Stimulated activated CD4-positive, alpha-beta T cell treated with anti-CD3 and anti-CD28 coated beads, Interleukin-1b, Interleukin-23, amount 100 ng/mL, for 24 hours (primary cell): ENCODE data around the gene SLC66A1.

ENCODE experiments used
- DNase-seq, 4 experiments: peaks; one replicate each; pipeline ENCODE4 v3.0.0-alpha.2; 2020; ENCODE audit warnings: low read depth in 4 of 4, low spot score in 1 of 4

SLC66A1 gene

DNA sequence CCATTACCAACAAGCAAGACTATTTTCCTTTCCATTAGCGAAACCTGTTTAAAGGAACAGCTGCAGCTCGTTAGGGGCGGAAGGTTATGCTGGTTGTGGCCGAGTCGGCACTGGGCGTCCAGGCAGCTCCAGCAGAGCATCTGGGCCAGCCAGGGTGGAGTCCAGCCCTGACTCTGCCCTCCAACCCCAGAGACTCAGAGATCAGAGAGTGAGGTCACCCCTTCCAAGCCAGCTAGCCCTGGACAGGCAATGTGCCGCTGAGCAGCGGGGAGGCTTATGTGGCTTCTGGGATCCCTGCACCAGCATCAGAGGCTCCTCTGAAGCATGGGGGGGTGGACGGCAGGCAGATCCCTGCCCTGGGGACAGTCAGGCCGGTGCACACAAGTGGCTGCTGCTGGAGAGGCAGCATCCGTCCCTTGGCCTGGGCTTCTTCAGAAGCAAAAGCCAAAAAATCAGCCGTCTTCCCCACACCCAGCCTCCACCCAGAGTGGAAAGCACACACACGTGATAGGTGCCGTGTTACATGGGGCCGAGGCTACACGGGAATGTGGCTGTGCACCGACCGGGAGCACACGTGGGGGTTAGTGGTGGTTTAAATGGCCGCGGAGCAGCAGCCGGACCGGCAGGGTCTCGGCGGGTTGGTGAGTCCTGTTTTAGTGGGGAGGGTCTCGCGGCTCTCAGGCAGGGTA is 30.1 kb downstream of the SLC66A1 start:
- DNase-seq = no peak

DNA sequence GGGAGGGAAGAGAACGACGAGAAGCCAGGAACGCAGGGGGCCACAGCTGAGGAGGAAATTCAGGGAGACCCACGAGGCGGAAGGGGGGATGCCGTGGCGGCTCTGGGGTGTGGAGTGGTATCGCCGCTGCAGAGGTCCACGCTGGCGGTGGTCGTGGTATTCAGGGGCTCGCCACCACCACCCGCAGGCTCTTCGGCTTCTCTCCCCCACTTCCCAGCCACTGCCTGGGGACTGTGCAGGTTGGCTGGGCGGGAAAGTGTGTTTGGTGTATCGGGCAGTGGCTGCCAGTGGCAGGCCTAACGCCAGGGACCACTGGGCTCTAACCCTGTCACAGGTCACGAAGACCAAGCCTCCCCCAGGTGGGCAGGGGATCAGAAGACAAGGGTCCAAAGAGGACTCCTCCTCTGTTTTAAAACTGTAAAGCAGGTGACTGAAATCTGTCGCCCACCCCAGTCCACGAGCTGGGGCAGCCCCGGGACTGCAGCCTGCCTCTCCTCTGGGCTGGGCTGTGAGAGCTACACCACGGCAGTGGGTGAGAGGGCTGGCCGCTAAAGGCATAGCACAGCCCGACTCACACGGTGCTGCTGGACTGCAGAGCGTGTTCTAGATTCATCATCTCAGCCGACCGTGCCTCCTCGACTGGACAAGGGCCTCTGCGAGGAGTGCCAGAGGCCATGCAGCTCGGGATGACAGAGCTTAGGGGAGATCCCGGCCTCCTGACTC is 30.9 kb downstream of the SLC66A1 start:
- no peak for DNase-seq

DNA sequence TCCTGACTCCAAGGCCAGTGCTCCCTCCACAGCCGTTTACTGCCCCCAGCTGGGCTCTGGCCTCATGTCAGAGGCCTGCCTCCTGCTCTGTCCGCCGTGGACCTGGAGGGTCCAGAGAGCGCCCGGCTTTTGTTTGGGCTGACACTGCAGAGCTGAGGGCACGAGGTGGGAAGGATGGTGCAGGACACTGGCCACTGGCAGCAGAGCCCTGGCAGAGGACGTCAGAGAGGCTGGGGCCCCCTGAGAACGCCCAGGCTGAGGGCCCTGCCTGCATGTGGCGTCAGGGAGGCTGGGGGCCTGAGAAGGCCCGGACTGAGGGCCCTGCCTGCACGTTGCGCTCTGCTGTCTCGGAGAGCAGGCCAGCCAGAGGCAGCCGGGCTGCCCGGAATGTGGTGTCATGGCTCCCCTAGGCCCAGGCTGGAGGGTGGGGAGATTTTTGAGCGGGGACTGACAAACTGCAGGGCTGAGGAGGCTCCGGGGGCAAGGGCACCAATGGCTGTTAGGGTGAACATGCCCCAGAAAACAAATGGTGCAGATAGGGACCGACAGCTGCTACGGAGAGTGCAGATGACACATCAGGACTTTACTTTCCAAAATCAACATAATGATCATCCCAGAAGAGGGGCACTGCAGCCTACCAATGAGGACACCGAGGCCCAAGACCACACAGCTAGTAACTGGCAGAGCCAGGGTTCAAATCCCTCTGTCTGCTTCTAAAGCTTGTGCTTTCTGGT is 31.7 kb downstream of the SLC66A1 start:
- no peak for DNase-seq

DNA sequence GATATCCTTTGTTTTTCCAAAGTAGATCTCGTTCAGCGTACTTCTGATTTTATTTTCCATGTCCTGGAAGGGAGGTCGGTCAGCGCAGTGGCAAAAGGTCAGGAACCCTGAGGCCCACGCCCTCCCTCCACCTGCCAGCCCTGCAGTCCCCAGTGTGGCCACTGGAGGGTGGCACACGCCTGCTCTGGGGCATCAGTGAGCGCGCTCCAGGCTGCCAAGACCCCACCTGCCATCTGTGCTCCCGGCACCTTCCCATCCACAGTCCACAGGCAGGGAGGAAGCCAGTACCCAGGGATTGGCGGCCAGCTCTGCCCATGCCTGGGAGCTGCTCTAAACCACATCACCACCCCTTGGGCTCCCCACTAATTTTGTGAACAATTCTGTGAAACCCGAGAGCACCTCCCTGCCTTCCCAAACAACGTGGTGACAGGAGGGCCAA is 32.3 kb downstream of the SLC66A1 start:
- peak in 2 of 4 experiments; percentile 14 to 25 for DNase-seq

DNA sequence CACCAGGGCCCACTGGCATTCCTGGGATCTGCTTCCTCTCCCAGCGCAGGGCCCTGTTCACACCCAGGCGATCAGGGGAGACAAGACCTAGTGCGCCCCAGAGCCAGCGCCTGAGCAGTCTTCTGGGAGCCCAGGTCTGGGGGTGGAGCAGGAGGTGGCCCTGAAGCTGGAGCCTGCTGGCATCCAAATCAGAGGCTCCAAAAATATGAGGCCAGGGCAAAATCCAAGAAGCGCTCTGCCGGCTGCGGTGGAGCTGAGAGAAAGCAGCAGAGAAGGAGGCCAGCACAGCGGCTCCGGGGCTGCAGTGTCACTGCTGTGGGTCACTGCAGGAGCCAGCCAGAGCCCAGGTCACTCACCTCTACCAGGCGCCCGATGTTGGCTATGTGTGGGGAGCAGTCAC is 32.7 kb downstream of the SLC66A1 start:
- DNase-seq = no peak

DNA sequence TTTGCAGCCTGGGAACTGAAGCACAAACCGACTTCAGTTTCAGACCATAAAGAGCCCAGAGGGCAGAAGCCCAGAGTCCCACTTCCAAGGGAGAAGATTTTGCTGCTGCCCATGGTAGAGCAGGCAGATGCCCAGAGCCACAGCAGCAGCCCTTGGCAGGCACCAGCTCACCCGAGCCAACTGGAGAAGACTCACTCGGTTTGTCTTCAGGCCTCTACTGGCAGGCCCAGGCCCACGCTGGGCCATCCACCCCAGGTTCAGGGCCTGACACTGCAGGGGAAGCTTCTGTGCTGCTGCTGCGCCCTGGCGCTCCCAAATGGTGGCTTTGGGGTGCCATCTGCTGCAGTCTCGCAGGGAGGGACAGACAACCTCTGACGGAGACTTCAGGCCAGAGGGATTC is 33.3 kb downstream of the SLC66A1 start:
- DNase-seq = no peak

DNA sequence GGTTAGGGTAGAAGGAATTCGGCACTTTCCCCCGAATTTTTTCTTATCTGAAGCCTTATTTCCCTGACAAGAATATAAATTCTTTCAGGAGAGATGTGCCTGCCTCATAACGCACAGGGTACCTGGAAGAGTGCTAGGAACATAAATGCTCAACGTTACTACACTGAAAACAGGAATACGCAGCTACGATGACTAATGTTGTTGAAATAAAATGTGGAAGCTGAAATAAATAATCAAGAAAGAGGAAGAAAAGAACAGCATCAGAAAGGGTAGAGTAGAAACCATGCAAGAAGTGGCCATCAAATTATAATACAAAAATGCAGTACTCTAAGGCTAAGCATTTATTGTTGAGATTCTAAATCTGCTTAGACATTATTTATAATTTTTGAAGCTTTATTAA is 33.9 kb downstream of the SLC66A1 start:
- no peak for DNase-seq

DNA sequence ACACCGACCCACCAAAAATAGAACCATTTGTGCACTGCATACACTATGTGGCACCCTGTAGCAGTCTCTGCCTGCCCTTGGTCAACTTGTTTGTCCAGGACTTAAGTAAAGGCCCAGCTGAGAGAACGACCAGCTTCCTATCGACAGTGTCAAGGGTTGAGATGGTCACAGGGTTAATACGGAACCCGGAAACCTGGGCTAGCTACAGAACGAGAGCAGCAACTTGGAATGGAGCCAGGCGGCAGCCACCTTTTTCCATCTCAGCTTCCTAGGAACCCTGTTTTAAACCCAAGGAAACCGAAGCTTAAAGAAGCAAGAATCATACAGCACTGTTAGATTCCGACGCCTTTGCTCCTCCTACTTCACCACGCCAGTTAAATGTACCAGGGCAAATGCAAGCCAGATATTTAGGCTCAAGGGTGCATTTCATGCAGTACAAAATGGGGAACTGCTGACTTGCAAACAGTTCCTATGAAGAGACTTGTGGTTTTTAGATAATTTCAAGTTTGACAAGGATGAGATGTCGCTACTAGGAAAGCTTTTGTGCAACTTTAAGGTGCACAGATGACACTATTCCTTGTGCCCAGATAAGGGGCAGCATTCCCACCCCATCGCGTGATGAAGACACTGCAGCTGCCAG is 35.5 kb downstream of the SLC66A1 start:
- no peak for DNase-seq

DNA sequence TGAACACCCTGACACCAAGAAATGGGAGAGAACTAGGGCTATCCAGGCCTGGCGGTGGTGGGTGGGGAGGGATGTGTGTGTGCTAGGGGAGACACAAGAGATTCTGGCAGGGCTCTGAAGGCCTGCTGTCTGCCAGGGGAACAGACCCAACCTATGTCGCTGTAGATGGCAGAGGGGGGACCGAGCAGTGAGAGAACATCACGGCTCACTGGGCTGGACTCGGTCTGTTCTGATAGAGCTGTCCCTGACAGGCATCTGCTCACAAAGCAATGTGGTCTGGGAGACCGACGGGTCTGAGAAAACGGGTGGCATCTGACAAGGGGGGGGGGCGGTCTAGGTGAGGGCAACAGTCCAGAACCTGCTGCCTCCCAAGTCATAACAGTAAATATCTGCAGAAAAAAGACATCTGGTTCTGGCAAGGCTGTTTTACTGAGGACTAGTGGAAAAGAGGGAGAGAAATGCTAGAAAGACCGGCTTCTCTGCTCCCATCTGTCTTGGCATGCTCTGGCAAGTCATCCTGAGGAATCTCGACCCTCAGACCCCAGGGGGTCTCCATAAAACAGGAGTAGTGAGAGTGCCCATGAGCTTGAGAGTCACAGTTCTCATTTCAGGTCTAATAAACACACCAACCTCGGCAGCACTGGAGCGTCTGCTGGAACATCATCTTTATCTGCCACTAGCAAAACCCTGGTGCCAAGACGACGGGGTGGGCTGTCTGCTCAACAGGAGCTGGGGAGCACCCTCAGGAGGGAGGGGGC is 36.5 kb downstream of the SLC66A1 start:
- DNase-seq = no peak

DNA sequence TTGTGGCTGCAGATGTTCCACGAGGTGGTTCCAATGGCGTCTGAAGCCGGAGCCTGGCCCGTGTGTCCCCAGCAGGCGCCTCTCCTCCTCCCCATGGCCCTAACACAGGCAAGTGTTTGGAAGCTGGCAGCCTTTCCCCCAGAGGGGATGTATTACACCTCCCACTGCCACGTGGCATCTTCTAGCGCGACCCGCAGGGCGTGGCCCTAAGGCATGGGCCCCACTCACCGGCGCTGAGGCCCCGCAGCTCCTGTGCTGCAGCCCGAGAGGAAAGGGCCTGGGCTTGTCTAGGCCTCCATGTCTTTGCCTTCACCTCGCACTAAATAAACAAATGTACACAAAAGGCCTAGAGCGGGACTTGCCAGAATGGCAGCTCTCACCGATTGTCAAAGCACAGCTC is 37.9 kb downstream of the SLC66A1 start:
- DNase-seq = no peak

DNA sequence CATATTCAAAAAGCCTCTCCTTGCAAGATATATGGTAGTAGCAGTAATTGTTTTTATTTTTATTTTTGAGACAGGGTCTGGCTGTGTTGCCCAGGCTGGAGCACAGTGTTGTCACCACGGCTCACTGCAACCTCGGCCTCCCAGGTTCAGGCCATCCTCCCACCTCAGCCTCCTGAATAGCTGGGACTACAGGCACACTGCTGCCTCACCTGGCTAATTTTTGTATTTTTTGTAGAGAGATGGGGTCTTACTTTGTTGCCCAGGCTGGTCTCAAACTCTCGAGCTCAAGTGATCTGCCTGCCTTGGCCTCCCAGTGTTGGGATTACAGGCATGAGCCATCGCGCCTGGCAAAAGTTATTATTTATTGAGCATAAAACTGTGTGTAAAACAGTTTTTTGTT is 38.4 kb downstream of the SLC66A1 start:
- no peak for DNase-seq

DNA sequence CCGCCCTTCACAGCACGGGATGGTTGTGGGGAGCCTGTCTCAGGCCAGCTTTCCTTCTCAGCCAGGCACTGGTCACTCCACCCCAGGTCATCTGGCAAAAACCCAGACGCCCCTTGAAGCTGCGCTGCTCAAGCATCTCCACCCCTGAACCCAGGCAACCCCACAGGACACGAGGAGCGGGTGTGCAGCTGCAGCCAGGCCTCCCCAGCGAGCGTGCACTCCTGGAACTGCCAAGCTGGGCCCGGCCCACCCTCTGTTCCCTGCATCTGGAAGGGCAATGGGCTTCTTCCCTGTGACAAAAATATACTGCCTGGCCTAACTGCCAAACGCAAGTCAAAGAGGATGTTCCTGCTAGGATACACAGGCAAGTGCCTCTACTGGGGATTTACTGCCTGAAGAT is 39.7 kb downstream of the SLC66A1 start:
- DNase-seq = no peak

DNA sequence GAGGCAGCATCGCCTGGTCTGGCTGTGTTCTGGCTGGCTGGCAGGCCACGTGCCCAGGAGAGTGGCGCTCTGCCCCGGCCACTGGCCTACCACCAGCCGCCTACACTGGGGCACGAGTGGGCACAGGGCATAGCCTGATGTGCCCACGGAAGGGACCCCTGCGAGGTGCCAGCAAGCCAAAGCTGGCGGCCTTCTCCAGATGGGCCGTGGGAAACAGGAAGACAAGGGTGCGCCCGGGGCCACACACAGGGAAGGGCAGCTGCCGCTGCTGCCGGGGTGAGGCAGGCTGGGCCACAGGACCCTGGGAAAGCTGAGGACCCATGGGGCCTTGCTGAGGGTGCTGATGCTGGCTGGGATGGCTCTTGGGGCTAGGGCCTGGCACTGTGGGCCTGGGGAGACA is 40.7 kb downstream of the SLC66A1 start:
- no peak for DNase-seq

DNA sequence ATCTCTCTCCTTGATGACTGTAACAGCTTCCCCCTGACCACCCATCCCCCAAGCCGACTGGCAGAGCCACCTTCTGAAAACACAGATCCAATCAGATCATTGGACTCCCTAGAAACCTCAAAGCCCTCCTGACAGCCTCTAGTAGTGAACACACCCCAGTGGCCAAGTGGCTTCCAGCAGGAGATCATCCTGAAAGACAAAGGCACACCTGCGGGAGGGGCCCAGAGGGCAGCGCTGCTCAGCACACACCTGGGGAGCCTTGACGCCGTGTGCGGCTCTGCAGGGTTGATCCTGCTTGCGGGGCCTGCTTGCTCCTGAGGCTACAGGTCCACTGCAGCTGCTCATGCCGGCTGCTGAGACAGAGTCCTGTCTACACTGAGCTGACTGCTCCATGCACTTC is 41.5 kb downstream of the SLC66A1 start:
- no peak for DNase-seq

DNA sequence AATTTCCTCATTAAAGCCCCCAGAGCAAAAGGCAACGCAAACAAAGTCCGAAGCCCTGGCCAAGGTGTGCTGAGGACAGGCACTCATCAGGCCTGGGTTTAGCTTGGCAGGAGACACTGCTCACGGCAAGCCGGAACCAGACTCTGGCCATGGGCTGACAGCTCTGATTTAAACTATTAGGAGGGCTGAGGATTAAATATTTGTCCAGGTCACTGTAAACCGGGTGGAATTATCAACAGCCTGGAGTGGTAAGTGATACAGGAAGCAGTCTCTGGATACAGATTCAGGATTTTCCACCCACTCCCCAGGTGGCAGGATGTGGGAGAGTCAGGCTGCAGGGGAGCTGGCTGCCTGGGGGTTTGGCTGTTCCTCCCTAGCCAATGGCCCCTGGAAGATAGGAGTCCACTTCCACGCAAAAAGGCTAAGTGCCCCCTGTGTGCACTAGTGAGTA is 42.4 kb downstream of the SLC66A1 start:
- no peak for DNase-seq

DNA sequence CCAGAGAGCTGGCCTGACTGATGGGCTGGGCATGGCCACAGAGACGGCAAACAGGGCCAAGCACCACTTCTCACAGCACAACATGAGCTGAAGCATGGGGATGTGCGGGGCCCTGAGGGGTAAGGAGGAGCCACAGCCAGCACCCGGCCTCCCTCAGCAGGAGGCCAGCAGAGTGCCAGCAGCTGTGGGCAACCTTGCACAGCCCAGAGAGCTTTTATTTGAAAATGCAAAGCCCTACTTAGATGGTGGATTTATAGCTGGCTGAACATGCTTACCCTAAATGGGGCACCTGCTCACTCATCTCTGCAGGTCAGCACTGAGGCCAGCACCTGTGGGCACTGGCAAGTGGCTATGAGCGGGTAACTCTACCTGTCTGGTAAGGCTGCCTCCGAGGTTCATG is 44.1 kb downstream of the SLC66A1 start:
- DNase-seq = no peak

DNA sequence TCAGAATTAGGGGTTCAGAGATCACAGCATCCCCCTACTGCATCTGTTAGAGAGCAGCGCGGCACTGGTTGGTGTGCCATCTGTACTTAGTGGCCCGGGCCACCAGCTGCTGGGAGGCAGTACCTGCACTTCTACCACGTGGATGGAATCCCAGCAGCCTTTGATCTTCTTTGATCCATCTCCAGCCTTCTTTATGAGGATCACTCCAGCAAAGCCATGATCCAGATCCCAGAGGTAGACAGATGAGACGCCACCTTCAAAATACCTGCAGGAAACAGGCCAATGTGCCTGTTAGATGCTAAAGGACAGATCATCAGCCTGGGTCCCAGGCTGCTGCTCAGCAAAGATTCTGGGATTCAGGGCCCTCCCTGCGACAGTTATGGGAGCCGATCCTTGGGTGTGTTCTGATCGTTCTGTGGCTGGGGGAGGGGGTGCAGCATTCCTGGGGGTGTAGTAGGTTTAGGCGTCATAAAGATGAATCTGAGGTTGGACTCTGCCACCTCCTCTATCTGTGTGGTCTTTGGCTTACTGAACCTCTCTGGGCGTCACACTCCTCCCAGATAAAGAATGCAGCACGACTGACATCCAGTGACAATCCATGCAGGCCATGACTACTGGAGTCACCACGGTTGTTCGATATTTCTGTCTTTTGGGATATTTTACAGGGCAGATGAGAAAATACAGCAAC is 45.3 kb downstream of the SLC66A1 start:
- DNase-seq = no peak

DNA sequence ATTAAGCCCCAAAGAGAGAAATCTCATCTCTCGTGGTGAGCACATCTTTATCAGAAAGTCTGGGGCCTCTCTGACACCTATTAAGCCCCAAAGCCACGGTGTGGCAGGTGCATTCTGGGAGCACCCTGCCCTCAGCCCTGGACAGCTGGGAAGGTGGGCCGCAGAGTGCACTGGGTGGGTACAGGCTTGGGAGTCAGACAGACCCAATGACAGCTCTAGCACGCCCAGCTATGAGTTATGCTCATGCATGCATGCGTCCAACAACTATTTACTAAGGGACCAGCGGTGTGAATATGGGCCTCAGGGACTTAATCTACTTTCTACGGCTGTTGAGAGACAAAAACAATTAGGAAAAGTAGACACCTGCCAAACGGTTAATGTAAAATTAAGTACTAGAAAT is 46.6 kb downstream of the SLC66A1 start:
- no peak for DNase-seq

DNA sequence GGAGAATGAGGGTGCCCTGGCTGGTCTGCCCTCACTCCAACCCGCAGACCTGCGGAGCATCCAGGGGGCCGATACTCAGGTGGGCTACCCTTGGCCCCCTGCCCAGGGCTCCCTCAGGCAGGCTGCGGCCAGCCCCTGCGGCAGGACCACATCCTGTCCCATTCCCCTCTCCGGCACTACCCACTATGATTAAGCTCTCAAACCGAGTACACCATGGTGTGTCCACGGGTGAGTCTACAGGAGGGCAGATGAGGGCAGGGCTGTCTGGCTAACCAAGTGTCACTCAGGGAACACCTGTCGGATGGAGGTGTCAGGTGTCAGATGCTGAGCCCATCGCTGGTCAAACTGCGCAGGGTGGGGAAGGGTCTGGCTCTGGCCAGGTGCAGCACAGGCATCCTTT is 47.2 kb downstream of the SLC66A1 start:
- no peak for DNase-seq

DNA sequence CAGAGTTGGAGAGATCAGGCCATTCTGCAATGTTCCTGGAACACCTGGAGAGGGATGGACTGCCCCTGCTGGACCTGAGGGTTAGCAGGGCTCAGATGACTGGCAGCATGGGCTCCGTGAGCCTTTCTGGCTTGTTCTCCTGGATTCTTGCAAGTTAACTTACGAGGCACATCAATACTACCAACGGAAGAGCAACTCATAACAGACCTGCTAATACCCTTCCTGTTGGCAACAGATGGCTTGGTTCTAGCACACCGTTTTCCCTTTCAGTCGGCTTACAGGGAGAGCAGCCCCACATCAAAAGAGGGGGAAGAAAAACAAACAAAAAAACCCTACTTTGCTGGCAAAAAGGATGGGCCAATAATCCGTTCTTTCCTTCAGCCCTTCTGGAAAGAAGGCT is 47.9 kb downstream of the SLC66A1 start:
- no peak for DNase-seq
